Lung (tissue), 12 donors: ENCODE data around the gene NECTIN4. TPM values are rescaled to one million over a fixed set of nuclear protein-coding genes. Genes with fewer than 3 reads are reported as not detected.

Experiments
- ATAC-seq: fragments of 200-7000 bp; cut with Tn5 transposase; one replicate; pipeline ENCODE4 v1.9.1; 2020; ENCODE audit warnings: moderate number of reproducible peaks; ENCODE audit not compliant: insufficient read depth, low FRiP score
- DNase-seq, 3 donors: peaks; one replicate each; pipeline ENCODE4 v3.0.0-alpha.2; 2013 to 2017
- H3K27ac ChIP-seq, 2 donors: one replicate each; pipeline ENCODE4 v1.5.1; 2013; ENCODE audit warnings: mild to moderate bottlenecking in 2 of 2, moderate library complexity in 2 of 2, control low read depth in 1 of 2, inconsistent platforms in 1 of 2, low read depth in 1 of 2, low read length in 1 of 2
- H3K27me3 ChIP-seq, 3 donors: one replicate each; pipeline ENCODE4 v1.5.1; 2013; ENCODE audit warnings: low read length in 2 of 3; ENCODE audit not compliant: control insufficient read depth in 3 of 3, insufficient read depth in 3 of 3
- H3K36me3 ChIP-seq, 4 donors: one replicate each; pipeline ENCODE4 v1.5.1; 2013; ENCODE audit warnings: low read length in 4 of 4, mild to moderate bottlenecking in 1 of 4, moderate library complexity in 1 of 4; ENCODE audit not compliant: control insufficient read depth in 4 of 4, insufficient read depth in 4 of 4
- H3K4me1 ChIP-seq, 5 donors: one replicate each; pipeline ENCODE4 v1.5.1; 2013; ENCODE audit warnings: low read length in 5 of 5, mild to moderate bottlenecking in 2 of 5, moderate library complexity in 1 of 5; ENCODE audit not compliant: control insufficient read depth in 5 of 5, insufficient read depth in 5 of 5
- H3K4me3 ChIP-seq: one replicate; pipeline ENCODE4 v1.5.1; 2013; ENCODE audit warnings: mild to moderate bottlenecking, control low read depth, moderate library complexity
- H3K9ac ChIP-seq, 2 donors: one replicate each; pipeline ENCODE4 v1.5.1; 2013; ENCODE audit warnings: low read length in 2 of 2, control low read depth in 1 of 2; ENCODE audit not compliant: insufficient read depth in 1 of 2
- H3K9me3 ChIP-seq, 4 donors: one replicate each; pipeline ENCODE4 v1.5.1; 2013; ENCODE audit warnings: low read length in 3 of 4, mild to moderate bottlenecking in 1 of 4, moderate library complexity in 1 of 4; ENCODE audit not compliant: control insufficient read depth in 4 of 4, insufficient read depth in 3 of 4
- CTCF ChIP-seq: IDR thresholded peaks from 2 replicates; pipeline ENCODE4 v1.5.1; 2012; ENCODE audit warnings: mild to moderate bottlenecking; ENCODE audit errors: control extremely low read depth, extremely low read depth
- WGBS, 2 donors: extraction: QIAGEN DNeasy Blood & Tissue Kit; methylation state at CpG; one replicate each; pipeline ENCODE4 v1.1.7; 2013; 5-methylcytosine and 5-hydroxymethylcytosine counted together
- polyA plus RNA-seq, 2 donors: library from polyadenylated mRNA; stranded (reverse); fragments of 200-250 nt; gene quantifications; one replicate each; pipeline ENCODE4 v1.2.1, GENCODE V29; 2013
- total RNA-seq, 2 donors: library from RNA; depleted of rRNA in 1 of 2; stranded (reverse); fragments of >200 nt in 1 of 2; gene quantifications; one replicate each; pipeline ENCODE4 v1.2.1, GENCODE V29; 2014 to 2021
- donor health status: control.
- donor health status: control.
- donor health status: Bipolar disorder and iron deficiency.
- donor health status: healthy.
- donor health status: DM: yes; HTN: yes; CAD: no.

NECTIN4 gene
- total and polyA plus RNA-seq, 4 donors, result 6.2 to 12.5 (median 9.9) TPM

- no peak for TF ChIP-seq CTCF
- H3K36me3 ChIP-seq, result peaks cover 0 to 2% (median 0%) of the 10 kb centered on the region in 4 donors
Measured at GRCh38 chr1:161076410-161076809, 12.9 kb downstream of the NECTIN4 start.

DNA sequence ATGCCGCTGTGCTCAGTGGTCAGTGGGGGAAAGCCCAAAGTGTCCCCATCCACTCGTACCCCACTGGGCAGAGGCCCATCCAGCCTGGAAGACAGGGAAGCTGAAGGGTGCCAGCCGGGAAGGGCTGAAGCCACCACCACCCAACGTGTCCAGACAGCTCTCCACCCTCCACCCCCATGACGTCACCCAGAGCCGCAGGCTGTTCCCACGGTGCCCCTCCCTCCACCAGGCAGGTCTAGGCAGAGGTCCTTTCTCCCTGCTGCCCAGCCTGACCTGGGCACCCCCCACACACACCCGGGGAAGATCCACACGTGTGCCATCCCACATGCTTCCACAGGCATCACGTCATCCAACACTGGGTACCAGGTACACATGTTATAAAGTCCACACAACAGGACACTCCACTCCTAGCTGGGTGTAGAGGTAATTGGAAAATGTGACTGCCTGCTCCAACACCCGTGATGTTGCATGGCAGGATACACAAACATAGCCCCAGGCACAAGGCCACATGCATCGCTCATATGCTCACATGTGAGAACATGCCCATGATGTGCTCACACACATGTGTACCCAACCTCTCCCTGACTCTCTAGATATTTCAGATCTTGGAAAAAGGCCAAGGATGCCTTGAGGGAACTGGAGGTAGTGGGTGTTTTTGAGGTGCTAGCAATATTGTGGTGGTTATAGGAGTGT, 14.5 kb downstream of the NECTIN4 start:
- peaks cover 0 to 6% (median 0%) of the 10 kb centered on the region in 3 donors for H3K27me3 ChIP-seq
- ATAC-seq, result no peak

More at GRCh38 chr1:161076410-161076809, 12.9 kb downstream of the NECTIN4 start:
- DNase-seq (no peak), ATAC-seq (no peak)
- Histone ChIP-seq H3K4me3 (no peak overlapping the region), H3K27me3 (peaks cover 0 to 6% (median 0%) of the 10 kb centered on the region in 3 donors), H3K27ac (no peak overlapping the region), H3K4me1 (no peaks in the 10 kb centered on the region), H3K9ac (no peak overlapping the region), H3K9me3 (peaks cover 0 to 4% (median 0%) of the 10 kb centered on the region in 4 donors)

DNA sequence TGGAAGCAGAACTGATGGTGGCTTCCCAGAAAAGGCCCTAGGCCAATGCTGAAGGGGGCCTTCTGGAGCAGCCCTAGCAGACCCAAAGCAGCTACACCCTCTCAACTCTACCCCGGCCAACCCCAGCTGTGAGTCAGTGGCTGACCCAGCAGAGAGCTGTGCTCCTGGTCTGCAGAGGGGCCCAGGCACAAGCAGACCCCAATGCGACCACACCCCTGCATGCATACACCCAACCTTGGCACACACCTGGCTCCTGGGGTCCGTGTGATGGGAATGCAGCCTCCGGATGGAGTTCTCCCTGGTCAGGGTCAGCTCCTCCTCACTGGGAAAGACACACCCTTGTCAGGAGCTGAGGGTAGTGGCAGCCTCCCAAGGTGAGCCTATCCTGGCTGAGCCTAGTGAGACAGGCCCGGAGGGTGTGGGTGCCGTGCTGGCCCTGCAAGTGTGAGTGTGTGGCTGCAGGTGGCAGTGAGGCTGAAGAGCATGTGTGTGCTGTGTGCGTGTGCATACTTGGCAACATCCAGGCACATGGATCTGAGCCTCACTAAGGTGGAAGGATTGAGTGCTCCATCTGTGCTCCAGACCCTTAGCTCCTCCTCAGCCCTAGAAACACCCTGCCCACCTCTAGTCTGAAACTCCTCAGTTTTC, 15.8 kb downstream of the NECTIN4 start:
- peaks cover 0 to 2% (median 0%) of the 10 kb centered on the region in 4 donors for H3K36me3 ChIP-seq
- DNase-seq (no peak), ATAC-seq (no peak)
- H3K4me1 ChIP-seq, result no peaks in the 10 kb centered on the region
- no peaks in the 10 kb centered on the region for H3K9me3 ChIP-seq
- H3K27me3 ChIP-seq, result no peaks in the 10 kb centered on the region
- no peak for TF ChIP-seq CTCF
- H3K9ac ChIP-seq, result no peak overlapping the region
- WGBS, 2 donors, result 76% methylated on average over 7 of the region's 7 CpGs
- no peak overlapping the region for H3K4me3 ChIP-seq
- H3K27ac ChIP-seq, result no peak overlapping the region

More for the DNA sequence above, 14.5 kb downstream of the NECTIN4 start:
- Histone ChIP-seq H3K9ac (no peak overlapping the region), H3K9me3 (peaks cover 0 to 4% (median 0%) of the 10 kb centered on the region in 4 donors), H3K27ac (no peak overlapping the region), H3K4me1 (no peaks in the 10 kb centered on the region), H3K36me3 (peaks cover 0 to 2% (median 0%) of the 10 kb centered on the region in 4 donors), H3K4me3 (no peak overlapping the region)
- DNase-seq, result no peak
- TF ChIP-seq CTCF, result no peak
- WGBS, 2 donors, result 84 to 91% methylated on average over 12 of the region's 12 CpGs
